Right lobe of liver (tissue), 6 donors: ENCODE measurements around the gene TNFRSF1A. TPM values are rescaled to one million over a fixed set of nuclear protein-coding genes. Genes with fewer than 3 reads are reported as not detected.

Experiments used
- ATAC-seq, 4 donors: fragments of 200-7000 bp; cut with Tn5 transposase; one replicate each; pipeline ENCODE4 v1.9.1; 2020; ENCODE audit warnings: mild to moderate bottlenecking in 4 of 4, moderate library complexity in 4 of 4
- DNase-seq, 3 donors: peaks; one replicate each; pipeline ENCODE4 v3.0.0-alpha.2; 2020
- H3K27ac ChIP-seq, 3 donors: fragments of 200-600 bp; one replicate each; pipeline ENCODE4 v1.8.0; 2022
- H3K27me3 ChIP-seq, 2 donors: fragments of 200-600 bp; one replicate each; pipeline ENCODE4 v1.8.0; 2022
- H3K36me3 ChIP-seq, 4 donors: fragments of 200-600 bp; sonication (generic) in 1 of 4; one replicate each; pipeline versions ENCODE4 v1.5.1 to v1.8.0; 2017 to 2022; ENCODE audit warnings: control low read depth in 1 of 4
- H3K4me1 ChIP-seq, 4 donors: fragments of 200-600 bp; sonication (generic) in 1 of 4; one replicate each; pipeline versions ENCODE4 v1.5.1 to v1.8.0; 2017 to 2022; ENCODE audit warnings: control low read depth in 1 of 4
- H3K4me3 ChIP-seq, 3 donors: fragments of 200-600 bp; one replicate each; pipeline ENCODE4 v1.8.0; 2022
- H3K9me3 ChIP-seq, 4 donors: fragments of 200-600 bp; sonication (generic) in 1 of 4; one replicate each; pipeline versions ENCODE4 v1.5.1 to v1.8.0; 2017 to 2022; ENCODE audit warnings: control low read depth in 1 of 4
- POLR2A ChIP-seq: fragments of 450-650 bp; IDR thresholded peaks from one replicate; pipeline ENCODE4 v1.6.1; 2017; ENCODE audit warnings: antibody characterized with exemption, mild to moderate bottlenecking
- WGBS: methylation state at CpG from one replicate; pipeline ENCODE4 v1.1.6; 2018; ENCODE audit warnings: low coverage, low lambda C conversion rate; ENCODE audit not compliant: insufficient coverage; ENCODE audit errors: missing lambda C conversion rate; 5-methylcytosine and 5-hydroxymethylcytosine counted together
- intact Hi-C, 2 donors: fragments of 100-400 bp; cut with DNase I; formaldehyde crosslinking; loops; one replicate each; pipeline versions ENCODE4 v1.11.2 to v1.14.1; 2022
- total RNA-seq, 6 experiments: library from RNA; depleted of rRNA in 2 of 6; stranded (reverse); fragments of >200 nt in 2 of 6; fragmentation: NEBNext Ultra II Directional in 3 of 6; extraction: Animal tissue kit (Norgen Biotek cat#: 25700) in 3 of 6; gene quantifications; one replicate each; pipeline versions ENCODE4 v1.1.0 to v1.2.4, GENCODE V29; 2016 to 2023
- TF ChIP-seq, protein P1 (sequence below), 4 donors: fragments of 200-600 bp in 3 of 4; fragments of 450-650 bp in 1 of 4; IDR thresholded peaks; one replicate each; pipeline versions ENCODE4 v1.5.1 to v1.8.0; 2016 to 2022; ENCODE audit warnings: antibody characterized with exemption in 4 of 4, mild to moderate bottlenecking in 2 of 4
- donor health status: DM: no; HTN: yes; CAD: no.
- donor health status: DM: no; HTN: no; CAD: no.
- donor health status: DM: no; HTN: no; CAD: no.
- donor health status: DM: no; HTN: yes; CAD: no.
- donor health status: DM: no; HTN: yes; CAD: no.

The TNFRSF1A gene
- total RNA-seq, 6 experiments from 2014 or later, result 70.6 to 199 (median 117) TPM

DNA sequence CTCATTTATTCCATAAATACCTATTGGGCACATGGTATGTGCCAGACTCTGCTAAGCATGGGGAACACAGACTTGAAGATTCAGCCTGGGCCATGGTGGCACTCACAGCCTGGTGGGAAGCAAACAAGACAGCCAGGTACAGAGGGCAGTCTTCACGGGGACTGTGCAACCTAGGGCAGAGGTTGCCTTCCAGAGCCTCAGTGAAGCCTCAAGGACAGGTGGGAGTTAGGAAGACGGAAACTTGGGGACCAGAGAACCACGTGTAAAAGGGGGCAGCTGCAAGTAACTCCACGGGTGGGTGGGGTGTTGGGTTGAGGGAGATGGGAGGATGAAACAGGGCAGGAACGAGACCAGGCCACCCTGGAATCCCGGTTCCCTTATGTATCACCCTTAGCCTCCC is 41.1 kb upstream of the TNFRSF1A start:
- WGBS, result 25% methylated on average over 2 of the region's 6 CpGs
- DNase-seq (no peak), ATAC-seq (no peak)
- peak overlapping the region in 2 of 3 donors; percentile 98 to 99 for H3K4me3 ChIP-seq
- H3K9me3 ChIP-seq, result no peaks in the 10 kb centered on the region
- TF ChIP-seq, protein P1, sequence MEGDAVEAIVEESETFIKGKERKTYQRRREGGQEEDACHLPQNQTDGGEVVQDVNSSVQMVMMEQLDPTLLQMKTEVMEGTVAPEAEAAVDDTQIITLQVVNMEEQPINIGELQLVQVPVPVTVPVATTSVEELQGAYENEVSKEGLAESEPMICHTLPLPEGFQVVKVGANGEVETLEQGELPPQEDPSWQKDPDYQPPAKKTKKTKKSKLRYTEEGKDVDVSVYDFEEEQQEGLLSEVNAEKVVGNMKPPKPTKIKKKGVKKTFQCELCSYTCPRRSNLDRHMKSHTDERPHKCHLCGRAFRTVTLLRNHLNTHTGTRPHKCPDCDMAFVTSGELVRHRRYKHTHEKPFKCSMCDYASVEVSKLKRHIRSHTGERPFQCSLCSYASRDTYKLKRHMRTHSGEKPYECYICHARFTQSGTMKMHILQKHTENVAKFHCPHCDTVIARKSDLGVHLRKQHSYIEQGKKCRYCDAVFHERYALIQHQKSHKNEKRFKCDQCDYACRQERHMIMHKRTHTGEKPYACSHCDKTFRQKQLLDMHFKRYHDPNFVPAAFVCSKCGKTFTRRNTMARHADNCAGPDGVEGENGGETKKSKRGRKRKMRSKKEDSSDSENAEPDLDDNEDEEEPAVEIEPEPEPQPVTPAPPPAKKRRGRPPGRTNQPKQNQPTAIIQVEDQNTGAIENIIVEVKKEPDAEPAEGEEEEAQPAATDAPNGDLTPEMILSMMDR (IDR thresholded peaks at IDR 0.05), result no peak
- intact Hi-C loops, result loop anchor here (10.0 kb wide), 1 partner anchor 48 kb away; no protein-coding TSS in a partner anchor
- H3K27ac ChIP-seq, result peak overlapping the region; percentile 93 to 97 (median 94)
- no peaks in the 10 kb centered on the region for H3K27me3 ChIP-seq
- H3K4me1 ChIP-seq, result peaks cover 0 to 37% (median 14%) of the 10 kb centered on the region in 4 donors
- peaks cover 0 to 20% (median 11%) of the 10 kb centered on the region in 4 donors for H3K36me3 ChIP-seq

GRCh38 chr12:6382371-6382770 is 40.5 kb upstream of the TNFRSF1A start:
- 97% methylated on average over 6 of the region's 7 CpGs for WGBS
- no peak overlapping the region for H3K4me3 ChIP-seq
- TF ChIP-seq, protein P1 (IDR thresholded peaks at IDR 0.05), result no peak
- no peak for TF ChIP-seq POLR2A
- peaks cover 0 to 38% (median 17%) of the 10 kb centered on the region in 4 donors for H3K4me1 ChIP-seq
- intact Hi-C loops, result loop anchor here (10.0 kb wide), 1 partner anchor 48 kb away; no protein-coding TSS in a partner anchor
- H3K27ac ChIP-seq, result no peak overlapping the region
- no peak for ATAC-seq
- no peaks in the 10 kb centered on the region for H3K27me3 ChIP-seq
- no peak for DNase-seq
- H3K36me3 ChIP-seq, result peaks cover 0 to 13% (median 7%) of the 10 kb centered on the region in 4 donors
- H3K9me3 ChIP-seq, result no peaks in the 10 kb centered on the region

DNA sequence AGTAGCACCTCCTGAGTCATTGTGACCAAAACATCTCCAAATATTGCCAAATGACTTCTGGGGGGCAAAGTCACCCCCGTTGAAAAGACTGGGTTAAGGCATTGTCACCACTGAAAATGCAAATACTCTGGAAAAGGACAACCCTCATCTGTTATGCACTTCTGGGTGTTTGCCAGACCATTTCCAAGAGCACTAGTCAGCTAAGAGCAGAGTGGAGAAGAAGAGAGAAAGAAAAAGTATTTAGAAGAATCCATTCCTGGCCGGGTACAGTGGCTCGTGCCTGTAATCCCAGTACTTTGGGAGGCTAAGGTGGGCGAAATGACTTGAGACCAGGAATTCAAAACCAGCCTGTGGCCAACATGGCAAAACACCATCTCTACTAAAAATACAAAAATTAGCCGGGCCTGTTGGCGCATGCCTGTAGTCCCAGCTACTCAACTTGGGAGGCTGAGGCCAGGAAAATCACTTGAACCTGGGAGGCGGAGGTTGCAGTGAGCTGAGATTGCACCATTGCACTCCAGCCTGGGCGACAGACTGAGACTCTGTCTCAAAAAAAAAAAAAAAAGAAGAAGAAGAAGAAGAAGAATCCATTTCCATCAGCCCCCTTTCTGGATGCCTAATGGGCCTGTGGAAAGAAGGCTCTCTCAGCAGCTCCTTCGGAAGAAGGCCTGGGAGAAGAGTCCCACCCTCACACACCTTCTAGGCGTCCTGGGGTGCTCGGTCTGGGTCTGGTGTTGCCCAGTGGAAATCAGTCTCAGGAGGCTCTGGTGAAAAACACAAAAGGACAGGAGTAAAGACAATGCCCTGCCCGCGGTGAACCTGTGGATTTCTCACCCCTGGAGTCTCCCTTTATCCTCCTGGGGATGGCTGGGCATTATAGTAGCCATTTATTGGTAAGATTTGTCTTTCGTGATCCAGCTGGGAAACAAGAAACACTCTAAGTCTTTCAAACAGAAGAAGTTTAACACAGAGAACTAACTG is 38.6 kb upstream of the TNFRSF1A start:
- no peaks in the 10 kb centered on the region for H3K27me3 ChIP-seq
- H3K27ac ChIP-seq, result no peak overlapping the region
- no peak overlapping the region for H3K4me3 ChIP-seq
- intact Hi-C loops, result loop anchor here (10.0 kb wide), 1 partner anchor 46 kb away; no protein-coding TSS in a partner anchor
- H3K4me1 ChIP-seq, result peaks cover 0 to 36% (median 20%) of the 10 kb centered on the region in 4 donors
- TF ChIP-seq POLR2A, result no peak
- TF ChIP-seq, protein P1 (IDR thresholded peaks at IDR 0.05), result no peak
- no peak for ATAC-seq
- WGBS, result 69% methylated on average over 7 of the region's 14 CpGs
- no peak for DNase-seq
- H3K9me3 ChIP-seq, result no peaks in the 10 kb centered on the region
- no peaks in the 10 kb centered on the region for H3K36me3 ChIP-seq

DNA sequence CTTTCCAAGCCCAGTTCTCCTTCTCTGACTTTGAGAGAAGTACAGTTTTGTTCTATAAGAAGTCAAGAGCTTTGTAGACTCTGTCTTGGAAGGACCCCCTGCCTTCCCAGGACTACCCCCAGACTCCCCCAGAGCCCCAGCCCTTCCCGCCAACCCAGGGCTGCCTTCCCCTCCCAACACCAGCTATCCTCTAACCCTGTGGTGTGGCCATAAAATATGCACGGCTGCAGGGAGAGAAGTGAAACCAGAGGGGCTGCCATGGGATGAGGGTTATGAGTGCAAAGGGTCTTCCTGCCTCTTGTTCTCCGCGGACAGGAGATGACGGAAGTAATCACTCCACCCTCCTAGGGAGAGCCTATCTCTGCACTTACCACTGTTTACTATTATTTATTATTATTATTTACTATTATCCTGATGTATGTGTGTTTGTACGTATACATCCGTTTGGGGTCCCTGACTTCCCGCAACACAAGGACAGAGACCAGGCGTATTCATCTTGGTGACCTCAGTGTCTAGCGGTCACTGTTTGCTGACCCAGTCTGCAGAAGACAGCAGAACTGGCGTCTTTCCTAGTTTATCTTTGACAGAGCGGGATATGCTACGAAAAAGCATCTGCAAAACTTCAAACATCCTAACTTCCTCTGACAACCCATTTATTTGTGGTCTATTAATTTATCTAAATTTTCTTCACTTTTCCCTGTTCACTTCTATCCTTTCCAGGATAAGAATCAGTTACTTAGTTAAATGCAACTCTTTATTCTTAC is 37.0 kb upstream of the TNFRSF1A start:
- H3K9me3 ChIP-seq, result no peaks in the 10 kb centered on the region
- peak in 2 of 4 donors; percentile 8 to 12 for ATAC-seq
- intact Hi-C loops, result no loop called here
- H3K27me3 ChIP-seq, result no peaks in the 10 kb centered on the region
- H3K4me3 ChIP-seq, result no peak overlapping the region
- TF ChIP-seq, protein P1 (IDR thresholded peaks at IDR 0.05), result no peak
- no peak for TF ChIP-seq POLR2A
- 43% methylated on average over 9 of the region's 13 CpGs for WGBS
- no peak overlapping the region for H3K27ac ChIP-seq
- H3K36me3 ChIP-seq, result no peaks in the 10 kb centered on the region
- peaks cover 0 to 32% (median 20%) of the 10 kb centered on the region in 4 donors for H3K4me1 ChIP-seq
- DNase-seq, result no peak
